Measurements from ENCODE around the gene EPHB2.

DNA sequence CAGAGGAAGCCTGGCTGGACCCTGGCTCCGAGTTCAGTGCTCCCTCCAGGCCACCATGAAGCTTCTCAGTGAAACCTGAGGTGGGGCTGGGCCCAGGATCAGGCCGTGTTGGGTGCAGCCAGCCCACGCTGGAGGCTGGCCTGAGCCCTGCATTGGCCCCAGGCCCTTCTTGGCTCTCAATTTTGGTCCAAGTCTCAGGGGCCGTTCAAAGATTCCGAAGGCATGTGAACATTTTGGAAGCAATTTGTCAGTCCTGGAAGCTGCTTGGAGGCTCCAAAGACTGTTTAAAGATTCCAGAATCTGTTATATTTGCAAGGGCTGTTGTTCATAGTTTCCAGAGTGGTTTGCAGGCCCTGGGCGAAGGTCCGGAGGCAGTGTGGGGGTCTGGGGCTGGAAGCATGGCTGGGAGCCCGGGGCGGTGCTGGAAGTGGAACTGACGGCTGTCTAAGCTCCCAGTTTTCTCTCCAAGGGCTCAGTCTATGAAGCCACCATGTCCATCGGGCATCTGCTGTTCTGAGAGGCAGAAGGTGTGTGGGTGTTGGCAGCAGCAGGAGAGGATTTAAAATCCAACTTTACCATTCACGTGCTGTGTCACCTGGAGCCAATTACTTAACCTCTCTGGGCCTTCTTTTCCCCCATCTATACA lies 104.9 kb downstream of the EPHB2 start:
- no peak for TF ChIP-seq POLR2A (IDR thresholded peaks at IDR 0.05)
- TF ChIP-seq, protein P1, sequence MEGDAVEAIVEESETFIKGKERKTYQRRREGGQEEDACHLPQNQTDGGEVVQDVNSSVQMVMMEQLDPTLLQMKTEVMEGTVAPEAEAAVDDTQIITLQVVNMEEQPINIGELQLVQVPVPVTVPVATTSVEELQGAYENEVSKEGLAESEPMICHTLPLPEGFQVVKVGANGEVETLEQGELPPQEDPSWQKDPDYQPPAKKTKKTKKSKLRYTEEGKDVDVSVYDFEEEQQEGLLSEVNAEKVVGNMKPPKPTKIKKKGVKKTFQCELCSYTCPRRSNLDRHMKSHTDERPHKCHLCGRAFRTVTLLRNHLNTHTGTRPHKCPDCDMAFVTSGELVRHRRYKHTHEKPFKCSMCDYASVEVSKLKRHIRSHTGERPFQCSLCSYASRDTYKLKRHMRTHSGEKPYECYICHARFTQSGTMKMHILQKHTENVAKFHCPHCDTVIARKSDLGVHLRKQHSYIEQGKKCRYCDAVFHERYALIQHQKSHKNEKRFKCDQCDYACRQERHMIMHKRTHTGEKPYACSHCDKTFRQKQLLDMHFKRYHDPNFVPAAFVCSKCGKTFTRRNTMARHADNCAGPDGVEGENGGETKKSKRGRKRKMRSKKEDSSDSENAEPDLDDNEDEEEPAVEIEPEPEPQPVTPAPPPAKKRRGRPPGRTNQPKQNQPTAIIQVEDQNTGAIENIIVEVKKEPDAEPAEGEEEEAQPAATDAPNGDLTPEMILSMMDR (IDR thresholded peaks at IDR 0.05) = no peak
